Measurements from ENCODE around the gene SLC15A5.

DNA sequence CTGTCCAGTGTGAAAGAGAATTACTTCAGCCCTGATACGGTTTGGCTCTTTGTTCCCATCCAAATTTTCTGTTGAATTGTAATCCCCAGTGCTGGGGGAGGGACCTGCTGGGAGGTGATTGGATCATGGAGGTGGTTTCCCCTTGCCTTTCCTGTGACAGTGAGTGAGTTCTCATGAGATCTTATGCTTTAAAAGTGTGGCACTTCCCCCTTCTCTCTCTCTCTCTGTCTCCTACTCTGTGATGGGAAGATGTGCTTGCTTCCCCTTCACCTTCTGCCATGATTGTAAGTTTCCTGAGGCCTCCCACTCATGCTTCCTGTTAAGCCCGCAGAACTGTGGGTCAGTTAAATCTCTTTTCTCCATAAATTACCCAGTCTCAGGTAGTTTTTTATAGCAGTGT lies 5.5 kb upstream of the SLC15A5 start:
- TF ChIP-seq POLR2A (IDR thresholded peaks at IDR 0.05) = no peak
- TF ChIP-seq, protein P1, sequence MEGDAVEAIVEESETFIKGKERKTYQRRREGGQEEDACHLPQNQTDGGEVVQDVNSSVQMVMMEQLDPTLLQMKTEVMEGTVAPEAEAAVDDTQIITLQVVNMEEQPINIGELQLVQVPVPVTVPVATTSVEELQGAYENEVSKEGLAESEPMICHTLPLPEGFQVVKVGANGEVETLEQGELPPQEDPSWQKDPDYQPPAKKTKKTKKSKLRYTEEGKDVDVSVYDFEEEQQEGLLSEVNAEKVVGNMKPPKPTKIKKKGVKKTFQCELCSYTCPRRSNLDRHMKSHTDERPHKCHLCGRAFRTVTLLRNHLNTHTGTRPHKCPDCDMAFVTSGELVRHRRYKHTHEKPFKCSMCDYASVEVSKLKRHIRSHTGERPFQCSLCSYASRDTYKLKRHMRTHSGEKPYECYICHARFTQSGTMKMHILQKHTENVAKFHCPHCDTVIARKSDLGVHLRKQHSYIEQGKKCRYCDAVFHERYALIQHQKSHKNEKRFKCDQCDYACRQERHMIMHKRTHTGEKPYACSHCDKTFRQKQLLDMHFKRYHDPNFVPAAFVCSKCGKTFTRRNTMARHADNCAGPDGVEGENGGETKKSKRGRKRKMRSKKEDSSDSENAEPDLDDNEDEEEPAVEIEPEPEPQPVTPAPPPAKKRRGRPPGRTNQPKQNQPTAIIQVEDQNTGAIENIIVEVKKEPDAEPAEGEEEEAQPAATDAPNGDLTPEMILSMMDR (IDR thresholded peaks at IDR 0.05) = no peak
